Measurements from ENCODE around the gene GRIFIN. TPM values are rescaled to one million over a fixed set of nuclear protein-coding genes. Genes with fewer than 3 reads are reported as not detected.

The GRIFIN gene
- total RNA-seq, 4 donors from 2014 or later = not detected

Other genes with a start within 250 kb of the GRIFIN start
- gene MAD1L1, start 243.5 kb downstream of the GRIFIN start, total RNA-seq = 10 to 100 TPM; 13.3 to 37.4 (median 33.1) TPM
- gene MRM2, start 234.2 kb downstream of the GRIFIN start, total RNA-seq = 10 to 100 TPM in 2 of 4 donors, 1 to 10 TPM in 2; 2.1 to 29.4 (median 12.8) TPM
- gene NUDT1, start 234.2 kb downstream of the GRIFIN start, total RNA-seq = 10 to 100 TPM in 1 of 4 donors, 1 to 10 TPM in 2, not detected in 1; 2.4 to 13.1 (median 7.6) TPM
- gene SNX8, start 162.0 kb downstream of the GRIFIN start, total RNA-seq = 10 to 100 TPM in 3 of 4 donors, under 1 TPM in 1; 0.29 to 75.3 (median 30.5) TPM
- 100 to 1,000 TPM in 2 of 4 donors, 10 to 100 TPM in 2; 67.6 to 155 (median 95.2) TPM for gene EIF3B, start 121.6 kb downstream of the GRIFIN start, total RNA-seq
- 10 to 100 TPM in 1 of 4 donors, 1 to 10 TPM in 3; 5.6 to 30.5 (median 8.3) TPM for gene CHST12, start 72.8 kb downstream of the GRIFIN start, total RNA-seq
- 10 to 100 TPM in 2 of 4 donors, 1 to 10 TPM in 1, not detected in 1; 2.3 to 30.5 (median 26.5) TPM for gene LFNG, start 43.4 kb upstream of the GRIFIN start, total RNA-seq
- gene BRAT1, start 79.1 kb upstream of the GRIFIN start, total RNA-seq = 10 to 100 TPM; 10.3 to 44.3 (median 36.0) TPM
- gene IQCE, start 82.6 kb upstream of the GRIFIN start, total RNA-seq = 10 to 100 TPM in 3 of 4 donors, 1 to 10 TPM in 1; 6.8 to 28.0 (median 16.9) TPM
- gene TTYH3, start 155.6 kb upstream of the GRIFIN start, total RNA-seq = 10 to 100 TPM in 2 of 4 donors, 1 to 10 TPM in 2; 3.8 to 47.2 (median 25.2) TPM
- 1 to 10 TPM in 2 of 4 donors, under 1 TPM in 1, not detected in 1; 0.35 to 4.6 (median 4.4) TPM for gene AMZ1, start 211.8 kb upstream of the GRIFIN start, total RNA-seq